GM12891 (cell line): ENCODE results near the gene MET.

Source experiments
- PAX5 ChIP-seq: IDR thresholded peaks from 2 replicates; pipeline ENCODE4 v1.6.1; 2011; ENCODE audit warnings: low read length, moderate library complexity, mild to moderate bottlenecking; ENCODE audit not compliant: insufficient read depth, severe bottlenecking
- POLR2A ChIP-seq: IDR thresholded peaks from 2 replicates; pipeline ENCODE4 v1.6.1; 2011; ENCODE audit warnings: low read depth, low read length, control low read depth
- POLR2AphosphoS5 ChIP-seq: IDR thresholded peaks from 2 replicates; pipeline ENCODE4 v1.6.1; 2011; ENCODE audit warnings: low read depth, low read length, control low read depth
- POU2F2 ChIP-seq: IDR thresholded peaks from 2 replicates; pipeline ENCODE4 v1.6.1; 2011; ENCODE audit warnings: low read depth, mild to moderate bottlenecking, control low read depth, low read length, moderate library complexity
- SPI1 ChIP-seq: IDR thresholded peaks from 2 replicates; pipeline ENCODE4 v1.6.1; 2011; ENCODE audit warnings: low read depth, low read length, control low read depth
- TAF1 ChIP-seq: IDR thresholded peaks from 2 replicates; pipeline ENCODE4 v1.6.1; 2011; ENCODE audit warnings: low read depth, low read length, control low read depth

DNA sequence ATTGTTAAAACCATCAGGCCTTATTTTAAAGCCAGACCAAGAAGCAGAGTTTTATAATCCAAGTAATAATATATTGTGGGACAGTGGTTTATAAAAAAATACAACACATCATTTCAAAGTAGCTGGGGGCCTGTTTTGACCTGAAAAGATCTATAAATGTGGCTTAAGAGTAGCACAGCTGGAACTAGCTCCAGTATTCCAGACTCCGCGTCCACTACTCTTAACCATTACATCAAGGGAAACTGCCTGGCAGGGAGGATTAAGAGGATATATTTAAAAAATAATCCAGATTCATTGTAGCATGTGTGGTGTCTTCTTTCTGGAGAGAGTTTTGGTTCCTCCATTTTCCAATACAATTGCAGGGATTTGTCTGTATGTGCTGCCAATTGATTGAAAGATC, 67.3 kb downstream of the MET start:
- TF ChIP-seq POLR2A (no peak), POU2F2 (no peak), POLR2AphosphoS5 (no peak), TAF1 (no peak), SPI1 (no peak), PAX5 (no peak)
